Measurements from ENCODE around the gene NEK10.

The NEK10 gene

DNA sequence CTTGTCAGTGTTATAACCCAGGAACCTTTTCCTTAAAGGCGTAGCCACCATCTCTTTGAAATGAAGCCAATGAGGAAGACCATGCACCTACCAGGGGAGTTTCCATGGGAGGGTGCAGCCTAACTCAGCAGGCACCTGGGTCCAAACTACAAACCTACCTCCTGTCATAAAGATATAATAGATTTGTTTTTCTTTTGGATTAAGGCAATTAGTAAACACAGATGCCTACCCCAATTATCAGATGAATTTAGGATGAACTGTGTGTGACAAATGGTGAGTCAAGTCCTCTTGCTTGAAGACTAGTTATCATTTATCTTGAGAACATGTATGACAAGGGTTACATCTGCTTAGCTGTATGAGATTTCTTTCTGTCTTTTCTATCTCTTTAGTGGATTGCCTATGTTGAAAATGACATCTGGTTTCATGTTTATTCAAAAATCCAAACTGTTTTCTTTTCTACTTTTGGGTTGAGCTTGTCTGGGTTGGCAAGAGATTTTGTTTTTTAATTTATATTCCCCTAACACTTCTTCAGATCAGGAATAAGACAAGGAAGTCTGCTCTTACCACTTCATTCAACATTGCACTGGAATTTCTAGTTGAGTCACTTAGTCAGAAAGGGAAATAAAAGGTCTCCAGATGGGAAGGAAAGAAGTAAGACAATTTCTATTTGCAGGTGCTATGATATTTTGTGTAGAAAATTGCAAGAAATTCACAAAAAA, 149.9 kb downstream of the NEK10 start:
- DNase-seq (ENCODE audit: low read depth) = no peak
- TF ChIP-seq, protein P1, sequence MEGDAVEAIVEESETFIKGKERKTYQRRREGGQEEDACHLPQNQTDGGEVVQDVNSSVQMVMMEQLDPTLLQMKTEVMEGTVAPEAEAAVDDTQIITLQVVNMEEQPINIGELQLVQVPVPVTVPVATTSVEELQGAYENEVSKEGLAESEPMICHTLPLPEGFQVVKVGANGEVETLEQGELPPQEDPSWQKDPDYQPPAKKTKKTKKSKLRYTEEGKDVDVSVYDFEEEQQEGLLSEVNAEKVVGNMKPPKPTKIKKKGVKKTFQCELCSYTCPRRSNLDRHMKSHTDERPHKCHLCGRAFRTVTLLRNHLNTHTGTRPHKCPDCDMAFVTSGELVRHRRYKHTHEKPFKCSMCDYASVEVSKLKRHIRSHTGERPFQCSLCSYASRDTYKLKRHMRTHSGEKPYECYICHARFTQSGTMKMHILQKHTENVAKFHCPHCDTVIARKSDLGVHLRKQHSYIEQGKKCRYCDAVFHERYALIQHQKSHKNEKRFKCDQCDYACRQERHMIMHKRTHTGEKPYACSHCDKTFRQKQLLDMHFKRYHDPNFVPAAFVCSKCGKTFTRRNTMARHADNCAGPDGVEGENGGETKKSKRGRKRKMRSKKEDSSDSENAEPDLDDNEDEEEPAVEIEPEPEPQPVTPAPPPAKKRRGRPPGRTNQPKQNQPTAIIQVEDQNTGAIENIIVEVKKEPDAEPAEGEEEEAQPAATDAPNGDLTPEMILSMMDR (IDR thresholded peaks at IDR 0.05; ENCODE audit: low read depth, low read length, missing control alignments) = no peak
- H3K4me3 ChIP-seq (ENCODE audit: low read depth, low read length) = no peak overlapping the region

DNA sequence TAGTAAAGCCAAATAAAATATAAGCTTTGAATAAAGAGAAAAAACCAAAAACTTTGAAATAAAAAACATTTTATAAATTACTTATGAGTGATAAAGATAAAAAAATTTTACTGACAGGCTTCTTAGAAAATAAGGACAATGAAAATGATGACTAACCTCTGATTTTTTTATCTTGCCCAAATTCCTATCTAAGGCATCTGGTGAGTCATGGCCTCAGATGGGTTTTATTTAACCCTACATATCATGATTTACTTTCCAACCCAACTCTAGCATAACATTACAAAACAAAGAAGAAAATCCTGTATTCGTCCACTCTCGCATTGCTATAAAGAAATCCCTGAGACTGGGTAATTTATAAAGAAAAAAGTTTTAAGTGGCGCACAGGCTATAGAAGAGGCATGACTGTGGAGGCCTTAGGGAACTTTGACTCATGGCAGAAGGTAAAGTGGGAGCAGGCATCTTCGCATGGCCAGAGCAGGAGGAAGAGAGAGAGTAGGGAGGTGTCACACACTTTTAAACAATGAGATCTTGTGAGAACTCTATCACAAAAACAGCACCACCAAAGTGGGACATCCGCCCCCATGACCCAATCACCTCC, 152.1 kb downstream of the NEK10 start:
- no peak for DNase-seq (ENCODE audit: low read depth)
- no peak overlapping the region for H3K4me3 ChIP-seq (ENCODE audit: low read depth, low read length)
- TF ChIP-seq, protein P1 (IDR thresholded peaks at IDR 0.05; ENCODE audit: low read depth, low read length, missing control alignments) = no peak

DNA sequence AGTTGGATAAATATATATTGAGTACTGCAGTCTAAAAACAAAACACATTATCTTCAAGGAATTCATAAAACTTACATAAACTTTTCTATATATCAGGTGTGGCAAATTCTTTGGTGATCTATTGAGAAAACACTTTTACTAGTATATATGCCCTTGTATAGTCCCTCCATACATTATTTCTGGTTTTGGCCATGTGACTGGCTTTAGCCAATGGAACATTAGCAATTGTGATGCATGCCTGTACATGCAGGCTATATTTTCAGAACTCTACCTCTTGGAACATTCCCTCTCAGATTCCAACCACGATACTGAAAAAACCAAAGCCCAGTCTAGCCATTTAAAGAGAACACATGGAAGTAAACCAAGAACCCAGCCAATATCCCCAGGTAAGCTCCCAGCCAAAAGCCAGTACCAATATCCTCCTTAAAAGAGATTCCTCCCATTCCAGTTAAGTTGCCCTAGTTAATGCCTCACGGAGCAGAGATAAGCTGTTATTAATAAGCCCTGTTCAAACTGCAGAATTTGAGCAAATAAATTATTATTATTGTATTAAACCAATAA, 152.8 kb downstream of the NEK10 start:
- TF ChIP-seq, protein P1 (IDR thresholded peaks at IDR 0.05; ENCODE audit: low read depth, low read length, missing control alignments) = no peak
- H3K4me3 ChIP-seq (ENCODE audit: low read depth, low read length) = no peak overlapping the region
- DNase-seq (ENCODE audit: low read depth) = no peak

DNA sequence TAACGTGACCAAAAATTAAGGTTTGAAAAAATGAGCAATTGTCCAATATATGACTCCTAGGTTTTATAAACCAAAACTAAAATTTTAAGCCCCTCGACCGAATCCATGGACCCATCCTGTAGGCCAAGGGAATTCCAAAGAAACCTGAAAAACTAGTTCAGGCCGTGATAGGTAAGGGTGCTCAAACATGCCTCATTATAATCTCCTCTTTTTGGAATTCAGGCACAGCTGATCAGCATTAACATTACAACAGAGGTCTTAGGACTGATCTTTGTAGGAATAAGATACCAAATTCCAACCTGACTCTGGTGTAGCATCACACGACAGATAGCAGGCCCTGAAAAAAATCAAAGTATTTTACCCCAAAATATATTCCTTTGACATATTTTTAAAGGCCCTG, 155.7 kb downstream of the NEK10 start:
- TF ChIP-seq, protein P1 (IDR thresholded peaks at IDR 0.05; ENCODE audit: low read depth, low read length, missing control alignments) = no peak
- DNase-seq (ENCODE audit: low read depth) = no peak
- no peak overlapping the region for H3K4me3 ChIP-seq (ENCODE audit: low read depth, low read length)

DNA sequence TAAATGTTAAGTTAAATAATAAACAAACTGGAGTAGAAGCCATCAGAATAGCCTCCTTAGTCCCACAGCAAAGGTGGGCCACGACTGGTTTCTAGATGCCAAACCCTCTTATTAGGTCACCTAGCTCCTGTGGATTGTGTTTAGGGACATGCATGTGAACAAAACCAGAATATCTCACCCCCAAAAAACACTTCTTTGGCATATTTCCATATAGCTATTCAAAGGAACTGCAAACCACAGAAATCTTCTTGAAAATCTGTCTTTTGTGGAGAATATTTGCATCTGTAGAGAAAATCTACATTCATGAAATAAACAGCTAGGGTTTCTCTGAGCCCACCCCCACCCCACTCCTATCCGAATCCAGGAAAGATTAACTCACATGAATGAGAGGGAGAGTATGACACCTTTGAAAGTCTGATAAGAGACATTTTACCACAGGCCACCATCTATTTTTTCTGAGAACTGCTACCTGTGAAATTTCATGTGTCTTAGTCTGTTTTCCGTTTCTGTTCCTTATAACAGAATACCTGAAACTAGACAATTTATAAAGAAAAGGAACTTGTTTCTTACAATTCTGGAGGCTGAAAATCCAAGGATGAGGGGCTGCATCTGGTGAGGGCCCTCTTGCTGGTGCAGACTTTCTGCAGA, 159.4 kb downstream of the NEK10 start:
- TF ChIP-seq, protein P1 (IDR thresholded peaks at IDR 0.05; ENCODE audit: low read depth, low read length, missing control alignments) = no peak
- DNase-seq (ENCODE audit: low read depth) = no peak
- no peak overlapping the region for H3K4me3 ChIP-seq (ENCODE audit: low read depth, low read length)

DNA sequence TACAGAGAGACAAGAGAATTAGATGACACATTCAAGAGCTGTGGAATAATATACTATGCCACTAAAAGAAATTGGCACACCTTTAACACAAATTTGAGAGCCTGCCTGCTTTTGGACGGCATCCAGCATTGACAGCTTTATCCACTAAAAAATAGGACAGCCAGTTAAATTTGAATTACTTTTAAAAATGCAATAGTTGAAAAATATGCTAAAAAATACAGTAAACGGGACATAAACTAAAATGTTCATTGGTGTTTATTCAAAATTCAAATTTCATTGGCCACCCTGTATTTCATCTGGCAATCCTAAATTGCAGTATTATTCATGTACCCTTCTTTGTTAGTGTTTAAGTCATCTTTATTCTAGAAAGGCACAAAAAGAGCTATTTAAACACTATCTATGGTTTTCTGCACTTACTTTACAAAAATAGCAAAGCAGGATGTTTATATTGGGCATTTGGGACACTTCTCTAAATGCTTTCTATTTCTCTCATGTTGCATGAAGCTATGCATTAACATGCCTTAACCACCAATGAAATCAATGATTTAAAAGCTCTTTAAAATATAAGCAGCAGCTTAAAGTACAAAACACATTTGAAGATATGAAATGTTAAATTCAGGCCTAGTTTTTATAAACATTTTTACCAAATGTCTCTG, 160.1 kb downstream of the NEK10 start:
- H3K4me3 ChIP-seq (ENCODE audit: low read depth, low read length) = no peak overlapping the region
- DNase-seq (ENCODE audit: low read depth) = no peak
- TF ChIP-seq, protein P1 (IDR thresholded peaks at IDR 0.05; ENCODE audit: low read depth, low read length, missing control alignments) = no peak

Data from GM12864 (cell line).